Right ventricle myocardium superior (tissue), 1 donor: Measurements from ENCODE around the gene C15orf40. TPM values are rescaled to one million over a fixed set of nuclear protein-coding genes. Genes with fewer than 3 reads are reported as not detected.
"Not testable (repeated sequence)": the region's sequence is repeated elsewhere in the genome, so short reads cannot be mapped to it uniquely, and the experiment has no call there.

Source experiments
- ATAC-seq: fragments of 200-7000 bp; cut with Tn5 transposase; one replicate; pipeline ENCODE4 v1.9.1; 2020; ENCODE audit warnings: mild to moderate bottlenecking; ENCODE audit not compliant: poor library complexity
- DNase-seq: peaks from one replicate; pipeline ENCODE4 v3.0.0-alpha.2; 2020
- intact Hi-C: fragments of 100-400 bp; cut with DNase I; formaldehyde crosslinking; loops from one replicate; pipeline ENCODE4 v1.11.2; 2022
- total RNA-seq: library from RNA; stranded (reverse); fragmentation: NEBNext Ultra II Directional; extraction: Animal tissue kit (Norgen Biotek cat#: 25700); gene quantifications from one replicate; pipeline ENCODE4 v1.2.1, GENCODE V29; 2021
- donor health status: DM: no; HTN: yes; CAD: no; lungs with severe emphysema.

Gene C15orf40
- total RNA-seq, 1 donor from 2014 or later, result 11.2 TPM

GRCh38 chr15:82966671-82967071, 44.8 kb downstream of the C15orf40 start:
- intact Hi-C loops, result loop anchor here (10.0 kb wide), 1 partner anchor 62 kb away; no protein-coding TSS in a partner anchor
- ATAC-seq (no peak), DNase-seq (no peak)

- ATAC-seq (no peak), DNase-seq (no peak)
- intact Hi-C loops, result loop anchor here (10.0 kb wide), 1 partner anchor 60 kb away; no protein-coding TSS in a partner anchor
Observed at GRCh38 chr15:82964890-82965289, 46.5 kb downstream of the C15orf40 start.

GRCh38 chr15:82963471-82964341, 47.7 kb downstream of the C15orf40 start:
- intact Hi-C loops, result loop anchor here (10.0 kb wide), 1 partner anchor 59 kb away; no protein-coding TSS in a partner anchor
- DNase-seq (no peak), ATAC-seq (peak; percentile 81)

- no peak for ATAC-seq
- DNase-seq, result no peak
- intact Hi-C loops, result loop anchor here (10.0 kb wide), 1 partner anchor 56 kb away; no protein-coding TSS in a partner anchor
Observed at GRCh38 chr15:82960766-82961165, 50.7 kb downstream of the C15orf40 start.

GRCh38 chr15:82959423-82959822, 52.0 kb downstream of the C15orf40 start:
- intact Hi-C loops, result no loop called here

GRCh38 chr15:82958638-82959037, 52.8 kb downstream of the C15orf40 start:
- DNase-seq, result no peak
- intact Hi-C loops, result no loop called here
- ATAC-seq, result peak; percentile 64

More at GRCh38 chr15:82959423-82959822, 52.0 kb downstream of the C15orf40 start:
- DNase-seq, result no peak
- ATAC-seq, result no peak

- intact Hi-C loops, result no loop called here
- DNase-seq (peak; percentile 54), ATAC-seq (peak; percentile 71)
Observed at GRCh38 chr15:82952158-82953081, 59.0 kb downstream of the C15orf40 start, which contains the start of gene HOMER2. Gene HOMER2 (minus strand): TSS chr15:82952720. CDS start chr15:82952535, 185 bp downstream.

GRCh38 chr15:82951472-82952157, 59.8 kb downstream of the C15orf40 start:
- DNase-seq, result no peak
- no peak for ATAC-seq
- intact Hi-C loops, result no loop called here

GRCh38 chr15:82950746-82951370, 60.6 kb downstream of the C15orf40 start:
- no peak for DNase-seq
- intact Hi-C loops, result no loop called here
- ATAC-seq, result no peak

- no peak for ATAC-seq
- intact Hi-C loops, result no loop called here
- DNase-seq, result no peak
Observed at GRCh38 chr15:82950295-82950694, 61.1 kb downstream of the C15orf40 start.

GRCh38 chr15:82946155-82946701, 65.2 kb downstream of the C15orf40 start:
- DNase-seq (no peak), ATAC-seq (no peak)
- intact Hi-C loops, result no loop called here

GRCh38 chr15:82945326-82945725, 66.1 kb downstream of the C15orf40 start:
- intact Hi-C loops, result no loop called here
- DNase-seq (no peak), ATAC-seq (no peak)

- ATAC-seq (no peak), DNase-seq (no peak)
- intact Hi-C loops, result no loop called here
Observed at GRCh38 chr15:82944821-82945220, 66.6 kb downstream of the C15orf40 start.

- intact Hi-C loops, result no loop called here
- ATAC-seq (no peak), DNase-seq (no peak)
Observed at GRCh38 chr15:82944056-82944455, 67.4 kb downstream of the C15orf40 start.

GRCh38 chr15:82943176-82943575, 68.3 kb downstream of the C15orf40 start:
- intact Hi-C loops, result no loop called here
- DNase-seq (no peak), ATAC-seq (no peak)

- ATAC-seq, result no peak
- intact Hi-C loops, result no loop called here
- DNase-seq, result no peak
Observed at GRCh38 chr15:82942691-82943090, 68.7 kb downstream of the C15orf40 start.

GRCh38 chr15:82939678-82940077, 71.8 kb downstream of the C15orf40 start:
- DNase-seq, intact Hi-C loops, ATAC-seq: not testable (repeated sequence)
